IPS DF 4.7 (cell line): ENCODE results near the gene JAK3.
"Not testable (repeated sequence)": the region's sequence is repeated elsewhere in the genome, so short reads cannot be mapped to it uniquely, and the experiment has no call there.

Source experiments
- DNase-seq: peaks from one replicate; pipeline ENCODE4 v3.0.0-alpha.2; 2013; ENCODE audit warnings: low spot score; ENCODE audit errors: extremely low read depth

Gene JAK3

GRCh38 chr19:17778968-17779929 lies 68.5 kb downstream of the JAK3 start:
- DNase-seq = no peak

- no peak for DNase-seq
These were observed 69.4 kb downstream of the JAK3 start for GRCh38 chr19:17778251-17778967.

GRCh38 chr19:17777840-17778239 lies 69.9 kb downstream of the JAK3 start:
- not testable (repeated sequence) for DNase-seq

- no peak for DNase-seq
These were observed 71.6 kb downstream of the JAK3 start for GRCh38 chr19:17775991-17776803.

GRCh38 chr19:17775245-17775927 lies 72.4 kb downstream of the JAK3 start:
- DNase-seq = no peak
